HG02588 (cell line): ENCODE measurements around the gene NWD2.

Source experiments
- ATAC-seq: cut with Tn5 transposase; IDR thresholded peaks from one replicate; pipeline ENCODE4 v1.9.1; 2021; ENCODE audit warnings: mild to moderate bottlenecking, moderate library complexity; ENCODE audit not compliant: unreplicated experiment

The NWD2 gene

GRCh38 chr4:37464373-37465128 lies 220.0 kb downstream of the NWD2 start:
- no peak for ATAC-seq

- ATAC-seq = no peak
Measured at GRCh38 chr4:37465296-37465695, 220.8 kb downstream of the NWD2 start.

- ATAC-seq = no peak
Measured at GRCh38 chr4:37465845-37466244, 221.3 kb downstream of the NWD2 start.

GRCh38 chr4:37467223-37467622 lies 222.7 kb downstream of the NWD2 start:
- no peak for ATAC-seq

- ATAC-seq = no peak
Measured at GRCh38 chr4:37467824-37468223, 223.3 kb downstream of the NWD2 start.

- no peak for ATAC-seq
Measured at GRCh38 chr4:37469286-37469685, 224.7 kb downstream of the NWD2 start.

GRCh38 chr4:37470245-37470644 lies 225.7 kb downstream of the NWD2 start:
- ATAC-seq = no peak

GRCh38 chr4:37471093-37471492 lies 226.6 kb downstream of the NWD2 start:
- no peak for ATAC-seq

GRCh38 chr4:37471971-37472370 lies 227.4 kb downstream of the NWD2 start:
- ATAC-seq = no peak

GRCh38 chr4:37473807-37474206 lies 229.3 kb downstream of the NWD2 start:
- ATAC-seq = no peak

GRCh38 chr4:37475087-37475486 lies 230.5 kb downstream of the NWD2 start:
- ATAC-seq = no peak

- no peak for ATAC-seq
Measured at GRCh38 chr4:37475776-37476175, 231.2 kb downstream of the NWD2 start.

GRCh38 chr4:37476256-37476655 lies 231.7 kb downstream of the NWD2 start:
- ATAC-seq = no peak

GRCh38 chr4:37476691-37477090 lies 232.1 kb downstream of the NWD2 start:
- ATAC-seq = no peak

- ATAC-seq = no peak
Measured at GRCh38 chr4:37477126-37477525, 232.6 kb downstream of the NWD2 start.

GRCh38 chr4:37478151-37478550 lies 233.6 kb downstream of the NWD2 start:
- ATAC-seq = no peak

GRCh38 chr4:37480509-37480908 lies 236.0 kb downstream of the NWD2 start:
- ATAC-seq = no peak

GRCh38 chr4:37481547-37482122 lies 237.1 kb downstream of the NWD2 start:
- ATAC-seq = no peak

GRCh38 chr4:37482236-37482913 lies 237.8 kb downstream of the NWD2 start:
- ATAC-seq = no peak

- no peak for ATAC-seq
Measured at GRCh38 chr4:37483610-37484009, 239.1 kb downstream of the NWD2 start.

- ATAC-seq = no peak
Measured at GRCh38 chr4:37486166-37486565, 241.6 kb downstream of the NWD2 start.

GRCh38 chr4:37487668-37488067 lies 243.1 kb downstream of the NWD2 start:
- no peak for ATAC-seq
